Mesenchymal stem cell (in vitro differentiated cells and primary cell): ENCODE measurements around the gene PPP1R9A.

Experiments used
- DNase-seq: peaks from one replicate; pipeline ENCODE4 v3.0.0-alpha.2; 2013
- H2AFZ ChIP-seq: one replicate; pipeline ENCODE4 v1.6.1; 2013; ENCODE audit warnings: low read depth, mild to moderate bottlenecking, control low read depth, inconsistent platforms, low read length, moderate library complexity
- H2AK5ac ChIP-seq: 2 replicates; pipeline ENCODE4 v1.6.1; 2013; ENCODE audit warnings: low read length, moderate library complexity, mild to moderate bottlenecking, inconsistent platforms; ENCODE audit not compliant: severe bottlenecking
- H2BK120ac ChIP-seq: one replicate; pipeline ENCODE4 v1.6.1; 2013; ENCODE audit warnings: low read depth, mild to moderate bottlenecking, inconsistent platforms, low read length, moderate library complexity
- H2BK12ac ChIP-seq, 2 experiments: one replicate each; pipeline ENCODE4 v1.6.1; 2013; ENCODE audit warnings: inconsistent platforms in 2 of 2, low read length in 2 of 2, mild to moderate bottlenecking in 2 of 2, moderate library complexity in 2 of 2, control low read depth in 1 of 2
- H2BK15ac ChIP-seq: one replicate; pipeline ENCODE4 v1.6.1; 2013; ENCODE audit warnings: mild to moderate bottlenecking, low read depth, inconsistent platforms; ENCODE audit not compliant: poor library complexity, severe bottlenecking
- H2BK5ac ChIP-seq: 2 replicates; pipeline ENCODE4 v1.6.1; 2013; ENCODE audit warnings: low read depth, mild to moderate bottlenecking, low read length, control low read depth, inconsistent platforms; ENCODE audit not compliant: poor library complexity, severe bottlenecking
- H3K14ac ChIP-seq, 2 experiments: one replicate each; pipeline ENCODE4 v1.6.1; 2013; ENCODE audit warnings: inconsistent platforms in 2 of 2, low read length in 2 of 2, control low read depth in 1 of 2, mild to moderate bottlenecking in 1 of 2, moderate library complexity in 1 of 2
- H3K18ac ChIP-seq, 2 experiments: one replicate each; pipeline ENCODE4 v1.6.1; 2013; ENCODE audit warnings: inconsistent platforms in 2 of 2, low read length in 2 of 2, control low read depth in 1 of 2, low read depth in 1 of 2, mild to moderate bottlenecking in 1 of 2
- H3K23ac ChIP-seq, 2 experiments: one replicate each; pipeline ENCODE4 v1.6.1; 2013; ENCODE audit warnings: inconsistent platforms in 2 of 2, low read length in 2 of 2, mild to moderate bottlenecking in 2 of 2, moderate library complexity in 2 of 2, control low read depth in 1 of 2
- H3K27ac ChIP-seq: 2 replicates; pipeline ENCODE4 v1.5.1; 2013; ENCODE audit warnings: mild to moderate bottlenecking, moderate library complexity, low read length, control low read depth, inconsistent platforms; ENCODE audit not compliant: poor library complexity, severe bottlenecking
- H3K27me3 ChIP-seq, 2 experiments: 2 replicates each; pipeline versions ENCODE4 v1.6.1 to v1.7.0; 2013; ENCODE audit warnings: low read length in 2 of 2, mild to moderate bottlenecking in 2 of 2, moderate library complexity in 2 of 2, control low read depth in 1 of 2, inconsistent platforms in 1 of 2; ENCODE audit not compliant: control insufficient read depth in 1 of 2, insufficient read depth in 1 of 2
- H3K36me3 ChIP-seq, 2 experiments: 2 replicates each; pipeline versions ENCODE4 v1.6.1 to v1.7.0; 2013; ENCODE audit warnings: low read length in 2 of 2, control low read depth in 1 of 2, inconsistent platforms in 1 of 2, low read depth in 1 of 2, mild to moderate bottlenecking in 1 of 2; ENCODE audit not compliant: insufficient read depth in 2 of 2, control insufficient read depth in 1 of 2
- H3K4ac ChIP-seq, 2 experiments: one replicate each; pipeline ENCODE4 v1.6.1; 2013; ENCODE audit warnings: inconsistent platforms in 2 of 2, low read length in 2 of 2, mild to moderate bottlenecking in 2 of 2, moderate library complexity in 2 of 2, control low read depth in 1 of 2, low read depth in 1 of 2
- H3K4me1 ChIP-seq: 2 replicates; pipeline ENCODE4 v1.6.1; 2013; ENCODE audit warnings: low read depth, low read length, control low read depth; ENCODE audit not compliant: control insufficient read depth, insufficient read depth
- H3K4me2 ChIP-seq: 2 replicates; pipeline ENCODE4 v1.6.1; 2013; ENCODE audit warnings: low read length, mild to moderate bottlenecking, inconsistent platforms; ENCODE audit not compliant: poor library complexity, severe bottlenecking
- H3K4me3 ChIP-seq, 2 experiments: 2 replicates each; pipeline versions ENCODE4 v1.5.1 to v1.7.0; 2013; ENCODE audit warnings: low read length in 2 of 2, mild to moderate bottlenecking in 2 of 2, control low read depth in 1 of 2, low read depth in 1 of 2; ENCODE audit not compliant: insufficient read depth in 1 of 2
- H3K79me1 ChIP-seq: replicated peaks from 2 replicates; pipeline ENCODE4 v1.6.1; 2013; ENCODE audit warnings: mild to moderate bottlenecking, control low read depth, low read length, inconsistent platforms; ENCODE audit not compliant: poor library complexity, severe bottlenecking
- H3K9ac ChIP-seq: 2 replicates; pipeline ENCODE4 v1.7.0; 2013; ENCODE audit warnings: mild to moderate bottlenecking, low read length, moderate library complexity
- H3K9me3 ChIP-seq: 2 replicates; pipeline ENCODE4 v1.7.0; 2013; ENCODE audit warnings: mild to moderate bottlenecking, low read length; ENCODE audit not compliant: control insufficient read depth
- H4K8ac ChIP-seq: one replicate; pipeline ENCODE4 v1.6.1; 2013; ENCODE audit warnings: inconsistent platforms, mild to moderate bottlenecking, low read length, moderate library complexity
- H4K91ac ChIP-seq: one replicate; pipeline ENCODE4 v1.6.1; 2013; ENCODE audit warnings: mild to moderate bottlenecking, low read length, inconsistent platforms
- WGBS: methylation state at CpG from one replicate; pipeline ENCODE4 v1.1.7; 2013; ENCODE audit warnings: mixed read lengths; 5-methylcytosine and 5-hydroxymethylcytosine counted together

PPP1R9A gene

GRCh38 chr7:95311389-95311788 is 404.0 kb downstream of the PPP1R9A start:
- Histone ChIP-seq H3K14ac (no peak overlapping the region), H3K9me3 (no peaks in the 10 kb centered on the region), H2BK5ac (no peak overlapping the region), H2BK120ac (no peak overlapping the region), H4K8ac (no peak overlapping the region), H3K23ac (no peak overlapping the region), H3K18ac (no peak overlapping the region), H3K79me1 (no peaks in the 10 kb centered on the region), H3K4me2 (no peak overlapping the region), H3K9ac (no peak overlapping the region), H3K36me3 (no peaks in the 10 kb centered on the region), H3K4me1 (peaks cover 1% of the 10 kb centered on the region), H4K91ac (no peak overlapping the region), H2BK12ac (no peak overlapping the region), H3K4ac (no peak overlapping the region), H2AK5ac (no peak overlapping the region), H2BK15ac (no peak overlapping the region), H3K27ac (no peak overlapping the region), H2AFZ (no peak overlapping the region), H3K27me3 (peaks cover 0 to 3% of the 10 kb centered on the region in 2 experiments), H3K4me3 (no peak overlapping the region)
- DNase-seq = no peak
- WGBS = no CpG with 5 or more reads among the region's 2 CpGs

GRCh38 chr7:95312561-95312960 is 405.2 kb downstream of the PPP1R9A start:
- H2BK12ac ChIP-seq = no peak overlapping the region
- H3K23ac ChIP-seq = no peak overlapping the region
- H3K18ac ChIP-seq = no peak overlapping the region
- no peak overlapping the region for H3K4me2 ChIP-seq
- H2BK120ac ChIP-seq = no peak overlapping the region
- H3K14ac ChIP-seq = no peak overlapping the region
- H2AK5ac ChIP-seq = no peak overlapping the region
- no peak overlapping the region for H3K9ac ChIP-seq
- no peak for DNase-seq
- no peak overlapping the region for H3K27ac ChIP-seq
- H3K79me1 ChIP-seq = no peaks in the 10 kb centered on the region
- no peak overlapping the region for H2BK5ac ChIP-seq
- H4K8ac ChIP-seq = no peak overlapping the region
- H3K27me3 ChIP-seq = peaks cover 0 to 3% of the 10 kb centered on the region in 2 experiments
- H4K91ac ChIP-seq = no peak overlapping the region
- 95% methylated on average over 4 of the region's 4 CpGs for WGBS
- no peak overlapping the region for H2AFZ ChIP-seq
- no peak overlapping the region for H3K4me3 ChIP-seq
- H3K9me3 ChIP-seq = no peaks in the 10 kb centered on the region
- no peak overlapping the region for H2BK15ac ChIP-seq
- H3K36me3 ChIP-seq = no peaks in the 10 kb centered on the region
- peaks cover 1% of the 10 kb centered on the region for H3K4me1 ChIP-seq
- H3K4ac ChIP-seq = no peak overlapping the region

- Histone ChIP-seq H2BK120ac (no peak overlapping the region), H3K4me3 (no peak overlapping the region), H3K18ac (no peak overlapping the region), H3K4me2 (no peak overlapping the region), H3K27ac (no peak overlapping the region), H2BK15ac (no peak overlapping the region), H3K9me3 (no peaks in the 10 kb centered on the region), H3K14ac (no peak overlapping the region), H3K23ac (no peak overlapping the region), H3K4me1 (no peaks in the 10 kb centered on the region), H3K9ac (no peak overlapping the region), H3K36me3 (no peaks in the 10 kb centered on the region), H3K79me1 (no peaks in the 10 kb centered on the region), H2AK5ac (no peak overlapping the region), H3K4ac (no peak overlapping the region), H4K91ac (no peak overlapping the region), H2BK5ac (no peak overlapping the region), H4K8ac (no peak overlapping the region), H2BK12ac (no peak overlapping the region), H3K27me3 (peaks cover 0 to 3% of the 10 kb centered on the region in 2 experiments), H2AFZ (no peak overlapping the region)
- DNase-seq = no peak
- WGBS = no CpG with 5 or more reads among the region's 2 CpGs
Measured at GRCh38 chr7:95316588-95316987, 409.2 kb downstream of the PPP1R9A start.

GRCh38 chr7:95317546-95317945 is 410.2 kb downstream of the PPP1R9A start:
- Histone ChIP-seq H2AFZ (no peak overlapping the region), H3K4me3 (no peak overlapping the region), H3K18ac (no peak overlapping the region), H3K23ac (no peak overlapping the region), H3K4ac (no peak overlapping the region), H3K27me3 (peaks cover 0 to 3% of the 10 kb centered on the region in 2 experiments), H3K79me1 (no peaks in the 10 kb centered on the region), H2BK15ac (no peak overlapping the region), H3K9me3 (no peaks in the 10 kb centered on the region), H2AK5ac (no peak overlapping the region), H3K14ac (no peak overlapping the region), H3K4me1 (no peaks in the 10 kb centered on the region), H3K36me3 (no peaks in the 10 kb centered on the region), H2BK120ac (no peak overlapping the region), H2BK12ac (no peak overlapping the region), H3K4me2 (no peak overlapping the region), H4K8ac (no peak overlapping the region), H4K91ac (no peak overlapping the region), H3K9ac (no peak overlapping the region), H3K27ac (no peak overlapping the region), H2BK5ac (no peak overlapping the region)
- WGBS = 70% methylated on average over 2 of the region's 2 CpGs
- DNase-seq = no peak
